GM19452 (cell line): ENCODE measurements around the gene TCERG1L.
"Not testable (repeated sequence)": the region's sequence is repeated elsewhere in the genome, so short reads cannot be mapped to it uniquely, and the experiment has no call there.

Source experiments
- ATAC-seq: cut with Tn5 transposase; IDR thresholded peaks from one replicate; pipeline ENCODE4 v1.9.1; 2021; ENCODE audit not compliant: unreplicated experiment

The TCERG1L gene

DNA sequence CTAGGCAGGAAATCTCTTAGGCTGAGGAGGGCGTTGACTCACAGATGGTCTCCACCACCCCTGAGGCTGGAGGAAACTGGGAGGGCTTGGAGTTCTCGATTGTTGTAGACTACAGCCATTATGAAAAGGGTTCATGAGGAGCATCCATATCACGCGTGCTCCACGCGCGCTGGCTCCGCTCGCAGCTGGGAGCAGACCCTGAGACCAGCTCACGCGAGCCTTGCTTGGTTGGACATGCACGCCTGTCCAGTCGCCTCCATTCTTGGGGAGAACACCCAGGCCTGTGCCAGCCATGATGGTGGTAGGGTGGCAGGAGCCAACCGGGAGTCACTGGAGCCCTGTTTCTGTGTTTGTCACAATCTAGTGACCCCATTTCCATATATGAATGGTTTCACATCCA is 139.1 kb downstream of the TCERG1L start:
- ATAC-seq: no peak

DNA sequence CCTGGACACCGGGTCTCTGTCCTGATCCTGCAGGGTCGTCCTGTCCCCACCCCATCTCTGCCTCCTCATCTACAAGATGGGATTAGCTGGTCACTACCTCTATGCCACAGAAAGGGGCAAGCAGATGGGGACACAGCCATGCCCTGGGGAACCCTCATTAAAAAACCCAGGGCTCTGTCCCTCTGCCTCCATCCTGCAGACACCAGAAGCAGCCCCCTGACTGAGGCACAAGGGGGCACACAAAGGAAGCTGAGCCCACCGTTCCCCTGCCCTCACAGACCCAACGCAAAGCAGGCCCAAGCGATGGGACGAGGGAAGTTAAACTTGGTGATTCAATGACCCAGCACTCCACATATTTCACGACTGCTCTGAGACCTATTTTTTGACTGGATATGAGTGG is 142.4 kb downstream of the TCERG1L start:
- no peak for ATAC-seq

DNA sequence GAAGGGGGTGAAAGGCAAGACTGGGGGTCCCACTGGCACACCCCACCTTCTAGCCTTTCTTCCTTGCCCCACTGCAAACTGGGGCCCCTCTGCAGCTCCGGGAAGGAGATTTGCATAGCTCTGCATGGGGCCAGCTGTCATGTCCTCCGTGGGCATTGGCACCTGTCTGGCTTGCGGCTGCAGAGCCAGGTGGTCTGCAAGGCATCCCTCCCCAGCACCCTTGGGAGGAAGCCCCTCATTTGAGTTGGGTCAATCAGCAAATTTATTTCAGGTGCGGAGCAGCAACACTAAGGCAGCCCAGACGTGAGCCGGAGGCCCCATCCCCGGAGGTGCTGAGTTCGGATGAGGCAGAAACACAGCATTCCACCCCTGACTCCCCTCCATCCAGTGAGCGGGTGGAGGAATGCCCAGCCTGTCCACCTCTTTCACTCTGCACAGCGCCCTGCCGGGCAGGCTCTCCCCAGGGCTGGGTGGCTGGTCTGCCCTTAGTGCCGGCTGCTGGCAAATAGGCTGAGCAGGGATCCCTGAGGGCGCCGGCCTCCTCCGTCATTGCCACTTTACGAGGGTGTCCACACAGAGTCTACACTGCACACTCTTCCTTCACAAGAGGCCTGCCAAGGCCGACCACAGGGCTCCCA is 143.2 kb downstream of the TCERG1L start:
- ATAC-seq: no peak

DNA sequence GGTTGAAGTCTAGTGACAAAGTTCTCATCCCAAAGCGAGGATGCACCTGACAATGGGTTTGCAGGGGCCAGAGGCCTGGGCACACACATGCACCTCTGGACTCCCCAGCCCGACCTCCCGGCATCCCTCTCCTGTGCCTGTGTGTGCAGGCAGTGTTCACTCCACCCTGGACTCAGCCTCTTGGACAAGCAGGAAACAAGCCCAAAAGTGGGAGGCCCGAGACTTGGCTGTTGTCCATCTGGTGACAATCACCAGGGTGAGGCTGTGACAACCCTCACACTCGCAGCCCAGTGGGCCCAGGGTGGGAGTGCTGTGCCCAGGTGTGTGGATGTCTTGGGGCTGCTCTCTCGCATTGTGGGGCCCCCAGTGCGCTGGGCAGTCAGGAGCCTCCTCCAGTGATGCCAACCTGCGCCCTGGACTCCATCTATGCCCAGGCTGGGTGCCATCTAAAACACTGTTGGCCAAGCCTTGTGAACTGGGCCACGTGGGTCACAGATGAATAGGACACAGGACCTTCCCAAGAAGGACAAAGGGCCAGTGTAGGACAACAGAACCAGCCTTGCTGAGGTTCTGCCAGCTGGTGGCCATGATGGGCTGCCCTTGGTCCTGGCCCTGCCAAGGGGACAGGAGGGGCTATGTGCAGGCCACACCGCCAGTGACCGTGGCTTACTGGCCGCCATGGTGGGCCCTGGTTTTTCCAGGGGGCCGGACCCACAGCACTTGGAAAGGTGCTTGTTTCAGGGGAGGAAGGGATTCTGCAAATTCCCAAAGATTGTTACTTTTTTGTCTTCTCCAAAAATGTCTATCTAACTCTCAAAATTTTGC is 144.3 kb downstream of the TCERG1L start:
- no peak for ATAC-seq

DNA sequence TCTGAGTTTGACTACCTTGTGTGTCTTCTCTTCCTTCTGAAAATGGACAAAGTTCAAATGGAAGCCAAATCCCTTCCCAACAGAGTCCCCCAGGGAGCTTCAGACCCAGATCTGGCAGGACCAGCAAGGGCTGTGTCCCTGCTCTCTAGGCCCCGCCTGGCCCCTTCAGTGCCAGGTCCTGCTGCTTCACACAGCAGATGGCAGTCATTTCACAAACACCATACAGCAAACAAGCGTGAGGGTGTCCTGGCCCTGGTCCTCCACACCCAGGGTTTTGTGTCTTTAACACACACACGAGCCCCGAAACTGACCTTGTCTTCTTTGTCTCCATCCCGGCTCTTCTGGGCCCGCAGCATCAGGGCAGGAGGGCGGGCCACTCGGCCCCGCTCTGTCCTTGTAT is 145.0 kb downstream of the TCERG1L start:
- ATAC-seq: no peak

GRCh38 chr10:131165092-131165491 is 146.4 kb downstream of the TCERG1L start:
- ATAC-seq: no peak

DNA sequence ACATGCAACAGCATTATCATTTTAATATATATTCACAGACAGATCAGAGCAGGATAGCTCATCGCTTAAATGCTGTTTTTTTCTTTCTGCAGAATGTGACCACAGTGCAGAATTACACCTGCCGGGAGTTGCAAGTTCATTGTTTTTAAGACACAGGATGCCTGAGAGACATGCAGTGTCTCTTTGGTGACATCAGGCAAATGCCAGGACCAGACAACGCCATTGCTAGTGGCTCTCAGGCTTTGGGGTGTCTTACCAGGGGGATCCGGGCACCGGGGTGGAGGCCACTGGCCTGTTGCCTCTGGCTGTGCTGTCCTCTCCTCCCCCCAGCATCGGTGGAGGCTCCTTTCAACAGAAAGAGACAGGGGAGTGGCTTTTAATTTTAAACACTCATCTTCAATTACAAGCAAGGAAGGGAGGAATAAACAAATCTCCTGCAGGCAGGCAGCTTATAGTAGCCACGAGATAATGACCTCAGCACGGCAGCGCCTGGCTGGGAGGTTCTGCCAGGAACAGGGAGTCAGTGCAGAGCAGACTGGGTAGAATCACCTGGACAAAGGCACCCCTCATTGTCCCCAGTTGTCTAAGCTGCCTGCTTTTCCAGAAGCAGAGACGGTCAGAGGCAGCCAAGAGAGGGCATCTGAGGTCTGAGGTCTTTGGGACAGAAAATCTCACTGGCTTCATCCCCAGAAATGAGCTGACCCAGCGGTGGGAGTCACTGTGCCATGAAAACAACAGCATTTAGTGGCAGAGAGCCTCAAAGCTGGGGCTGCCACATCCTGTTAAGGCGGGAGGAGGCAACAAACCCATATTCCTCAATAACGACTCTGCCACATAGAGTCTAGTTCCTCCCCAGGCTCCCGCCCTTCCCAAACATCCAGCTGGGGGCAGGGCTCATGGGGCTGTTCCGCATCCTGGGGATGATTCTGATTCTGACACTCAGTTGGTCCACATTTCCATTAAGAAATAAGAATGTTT is 148.4 kb downstream of the TCERG1L start:
- ATAC-seq: no peak

DNA sequence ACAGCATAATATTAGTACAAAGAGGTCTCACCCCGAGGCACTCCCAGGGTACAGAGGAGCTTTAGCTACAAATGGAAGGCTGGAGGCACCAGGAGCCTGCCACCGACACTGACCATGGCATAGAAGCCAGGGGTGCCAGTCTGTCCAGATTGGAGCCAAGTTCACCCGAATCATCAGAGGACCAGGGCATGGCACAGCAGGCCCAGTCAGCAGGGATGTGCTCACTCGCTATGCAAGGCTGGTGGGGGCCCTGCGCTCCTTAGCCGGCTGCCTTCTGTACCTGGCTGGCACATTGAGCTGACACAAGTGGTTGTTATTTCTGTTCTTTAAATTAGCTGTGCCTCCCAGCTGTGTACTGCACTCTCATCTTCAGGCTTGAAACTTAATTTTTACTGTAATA is 149.3 kb downstream of the TCERG1L start:
- ATAC-seq: no peak

- ATAC-seq: no peak
These were observed 150.4 kb downstream of the TCERG1L start for GRCh38 chr10:131161087-131161486.

- ATAC-seq: no peak
These were observed 151.2 kb downstream of the TCERG1L start for GRCh38 chr10:131160219-131160875.

GRCh38 chr10:131159771-131160170 is 151.8 kb downstream of the TCERG1L start:
- no peak for ATAC-seq

DNA sequence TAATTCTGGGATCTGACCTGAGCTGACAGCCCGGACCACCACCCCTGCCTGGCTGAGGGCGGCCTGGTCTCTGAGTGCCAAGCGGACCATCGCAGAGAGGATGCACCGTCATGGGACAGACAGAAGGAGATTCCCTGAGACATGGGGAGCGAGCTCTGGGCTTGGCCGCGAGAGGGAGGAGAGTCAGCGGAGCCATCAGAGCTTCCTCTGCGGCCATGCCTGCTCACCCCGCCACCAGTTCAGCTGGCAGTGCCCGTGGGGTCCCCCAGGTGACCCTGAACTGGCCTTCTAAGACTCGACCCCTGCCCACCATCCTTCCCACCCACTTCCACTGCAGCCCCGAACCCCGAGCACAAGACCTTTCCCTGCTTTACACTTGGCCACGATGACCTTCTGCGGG is 152.8 kb downstream of the TCERG1L start:
- no peak for ATAC-seq

GRCh38 chr10:131157899-131158298 is 153.6 kb downstream of the TCERG1L start:
- ATAC-seq: no peak

DNA sequence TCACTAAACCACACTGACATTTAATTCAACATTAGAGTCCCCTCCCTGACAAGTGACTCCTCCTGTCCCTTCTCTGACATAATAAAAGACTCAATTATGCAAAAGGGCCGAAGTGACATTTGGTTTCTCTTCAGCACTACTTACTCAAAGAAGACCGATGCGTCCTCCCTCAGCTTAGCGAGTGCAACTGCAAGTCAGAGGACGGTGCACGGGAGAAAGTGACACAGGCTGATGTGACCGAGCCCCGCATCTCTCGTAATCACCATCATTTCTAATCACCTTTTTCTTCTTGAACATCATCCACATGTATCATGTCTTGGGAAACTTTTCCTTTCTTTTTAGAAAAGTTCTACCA is 155.7 kb downstream of the TCERG1L start:
- ATAC-seq: no peak

DNA sequence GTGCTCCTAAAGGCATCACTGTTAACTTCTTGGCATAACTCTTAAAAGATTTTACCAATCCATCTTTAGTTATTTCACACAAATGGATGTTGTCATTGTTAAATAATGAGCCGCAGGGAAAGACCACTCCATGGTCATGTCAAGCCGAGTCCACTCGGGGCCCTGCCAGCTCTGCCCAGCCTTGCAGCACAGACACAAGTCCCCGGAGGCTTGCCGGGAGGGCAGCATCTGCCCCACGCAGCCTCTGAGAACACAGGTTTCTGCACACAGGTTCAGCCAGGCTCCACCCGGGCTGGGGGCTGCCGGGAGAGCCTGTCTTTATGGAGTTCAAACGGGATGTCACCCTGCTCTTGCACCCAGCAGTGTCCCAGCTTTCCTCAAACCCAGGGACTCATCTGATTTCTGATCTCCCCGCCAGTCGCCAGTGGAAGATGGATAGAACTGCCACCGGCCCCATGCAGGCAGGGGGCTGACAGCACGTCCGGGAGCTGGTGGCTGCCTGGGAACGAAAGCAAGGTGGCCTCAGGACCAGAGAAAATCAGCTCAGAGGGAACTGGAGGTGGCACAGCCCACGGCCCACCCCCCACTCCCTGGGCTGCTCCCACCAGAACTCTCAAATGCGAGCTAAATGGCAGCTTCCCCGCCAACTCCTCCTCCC is 156.2 kb downstream of the TCERG1L start:
- no peak for ATAC-seq

- no peak for ATAC-seq
These were observed 157.1 kb downstream of the TCERG1L start for GRCh38 chr10:131154306-131155025.

DNA sequence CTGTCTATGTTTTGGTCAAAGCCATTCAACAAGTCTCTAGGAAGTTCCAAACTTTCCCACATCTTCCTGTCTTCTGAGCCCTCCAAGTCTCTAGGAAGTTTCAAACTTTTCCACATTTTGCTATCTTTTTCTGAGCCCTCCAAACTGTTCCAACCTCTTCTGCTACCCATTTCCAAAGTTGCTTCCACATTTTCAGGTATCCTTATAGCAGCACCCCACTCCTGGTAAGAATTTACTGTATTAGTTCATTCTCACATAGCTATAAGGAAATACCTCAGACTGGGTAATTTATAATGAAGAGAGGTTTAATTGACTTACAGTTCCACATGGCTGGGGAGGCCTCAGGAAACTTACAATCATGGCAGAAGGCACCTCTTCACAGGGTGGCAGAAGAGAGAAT is 159.1 kb downstream of the TCERG1L start:
- ATAC-seq: not testable (repeated sequence)

GRCh38 chr10:131150126-131150525 is 161.4 kb downstream of the TCERG1L start:
- ATAC-seq: no peak

- ATAC-seq: no peak
These were observed 161.9 kb downstream of the TCERG1L start for GRCh38 chr10:131149586-131149985.

DNA sequence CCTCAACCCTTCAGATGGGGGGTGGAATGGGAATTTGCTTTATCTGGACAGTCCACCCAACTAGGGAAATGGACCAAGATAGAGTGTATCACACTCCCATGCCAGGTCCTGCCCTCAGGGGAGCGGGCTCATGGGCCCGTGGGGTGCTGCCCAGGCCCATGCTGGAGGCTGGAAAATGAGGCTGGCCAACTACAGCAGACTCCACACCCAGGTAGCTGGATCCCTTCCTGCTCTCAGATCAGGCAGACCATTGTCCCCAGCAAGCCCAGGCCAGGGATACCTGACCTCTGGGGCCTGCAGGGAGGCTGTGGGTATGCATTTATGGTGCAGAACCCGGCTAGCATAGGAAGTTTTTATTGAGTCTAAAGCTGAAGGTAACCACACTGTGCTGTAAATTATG is 162.4 kb downstream of the TCERG1L start:
- ATAC-seq: no peak
